Measurements from ENCODE around the gene LYL1.

Gene LYL1

GRCh38 chr19:13051557-13052165, 51.0 kb downstream of the LYL1 start:
- no peaks in the 10 kb centered on the region for H3K36me3 ChIP-seq (ENCODE audit: insufficient read depth, low read length)
- H3K27me3 ChIP-seq (ENCODE audit: insufficient read depth, low read length), result no peaks in the 10 kb centered on the region
- H2AFZ ChIP-seq (ENCODE audit: low read length, unreplicated experiment), result no peak overlapping the region
- H3K27ac ChIP-seq (ENCODE audit: low read depth, low read length), result no peak overlapping the region
- peaks cover 58% of the 10 kb centered on the region for H3K4me1 ChIP-seq (ENCODE audit: control insufficient read depth, insufficient read depth, low read length, unreplicated experiment)
- H3K79me2 ChIP-seq (ENCODE audit: control insufficient read depth, insufficient read depth, low read length, unreplicated experiment), result peaks cover 49% of the 10 kb centered on the region
- no peak overlapping the region for H3K4me3 ChIP-seq (ENCODE audit: low read depth, low read length)

GRCh38 chr19:13050274-13050673, 52.4 kb downstream of the LYL1 start:
- Histone ChIP-seq H2AFZ (ENCODE audit: low read length, unreplicated experiment) (no peak overlapping the region), H3K27ac (ENCODE audit: low read depth, low read length) (no peak overlapping the region), H3K79me2 (ENCODE audit: control insufficient read depth, insufficient read depth, low read length, unreplicated experiment) (peaks cover 53% of the 10 kb centered on the region), H3K4me3 (ENCODE audit: low read depth, low read length) (no peak overlapping the region), H3K4me1 (ENCODE audit: control insufficient read depth, insufficient read depth, low read length, unreplicated experiment) (peaks cover 44% of the 10 kb centered on the region), H3K36me3 (ENCODE audit: insufficient read depth, low read length) (no peaks in the 10 kb centered on the region), H3K27me3 (ENCODE audit: insufficient read depth, low read length) (no peaks in the 10 kb centered on the region)

Measured in ACC112 (cell line).